22Rv1 (cell line): Measurements from ENCODE around the gene DNAJC5.

Experiments used
- CTCF ChIP-seq: fragments of 450-650 bp; IDR thresholded peaks from 2 replicates; pipeline ENCODE4 v1.5.1; 2017; ENCODE audit warnings: mild to moderate bottlenecking
- ZFX ChIP-seq: fragments of 450-650 bp; IDR thresholded peaks from 2 replicates; pipeline ENCODE4 v1.6.1; 2017; ENCODE audit warnings: antibody characterized with exemption, borderline replicate concordance

- TF ChIP-seq CTCF (no peak), ZFX (no peak)
Observed at GRCh38 chr20:63864978-63865640, 29.8 kb upstream of the DNAJC5 start, which contains the start of gene TPD52L2.
